Prostate gland (tissue), 2 donors: ENCODE results near the gene INTU. TPM values are rescaled to one million over a fixed set of nuclear protein-coding genes. Genes with fewer than 3 reads are reported as not detected.

Source experiments
- DNase-seq: peaks from one replicate; pipeline ENCODE4 v3.0.0-alpha.2; 2019; ENCODE audit warnings: low spot score
- H3K27ac ChIP-seq, 2 donors: fragments of 200-600 bp; sonication (generic); 2 replicates each; pipeline ENCODE4 v1.5.1; 2017 to 2019
- H3K27me3 ChIP-seq: fragments of 200-600 bp; sonication (generic); replicated peaks from 2 replicates; pipeline ENCODE4 v1.5.1; 2019; ENCODE audit not compliant: insufficient read depth
- H3K36me3 ChIP-seq, 2 donors: fragments of 200-600 bp; sonication (generic); 1 replicate in 1 of 2; 2 replicates in 1 of 2; pipeline versions ENCODE4 v1.5.1 to v1.8.1; 2017 to 2019
- H3K4me1 ChIP-seq: fragments of 200-600 bp; sonication (generic); replicated peaks from 2 replicates; pipeline ENCODE4 v1.5.1; 2019
- H3K4me3 ChIP-seq, 2 donors: fragments of 200-600 bp; sonication (generic); 2 replicates each; pipeline ENCODE4 v1.5.1; 2017 to 2019
- H3K9me3 ChIP-seq: fragments of 200-600 bp; sonication (generic); 2 replicates; pipeline ENCODE4 v1.5.1; 2017
- CTCF ChIP-seq, 4 experiments: fragments of 200-600 bp in 2 of 4; fragments of 450-650 bp in 2 of 4; sonication (generic) in 2 of 4; IDR thresholded peaks; 1 replicate in 3 of 4; 2 replicates in 1 of 4; pipeline ENCODE4 v1.5.1; 2016 to 2019; ENCODE audit warnings: antibody characterized with exemption in 4 of 4, mild to moderate bottlenecking in 2 of 4, moderate library complexity in 2 of 4
- POLR2A ChIP-seq: fragments of 450-650 bp; IDR thresholded peaks from one replicate; pipeline ENCODE4 v1.6.1; 2016; ENCODE audit warnings: antibody characterized with exemption, mild to moderate bottlenecking
- POLR2AphosphoS5 ChIP-seq: sonication (generic); formaldehyde crosslinking; IDR thresholded peaks from one replicate; pipeline ENCODE4 v1.6.1; 2017; ENCODE audit warnings: antibody characterized with exemption
- WGBS: methylation state at CpG from one replicate; pipeline ENCODE4 v1.1.5; 2018; 5-methylcytosine and 5-hydroxymethylcytosine counted together
- intact Hi-C: fragments of 100-400 bp; cut with DNase I; formaldehyde crosslinking; loops from one replicate; pipeline ENCODE4 v1.14.2; 2022
- total RNA-seq, 2 donors: library from RNA; depleted of rRNA; stranded (reverse); fragments of >200 nt; gene quantifications; one replicate each; pipeline ENCODE4 v1.1.0, GENCODE V29; 2016

INTU gene
- total RNA-seq, 2 donors from 2014 or later: 6.1 to 13.9 TPM

- H3K9me3 ChIP-seq: no peaks in the 10 kb centered on the region
- intact Hi-C loops: no loop called here
- DNase-seq: no peak
- H3K27me3 ChIP-seq: no peaks in the 10 kb centered on the region
- no peak for TF ChIP-seq CTCF (IDR thresholded peaks at IDR 0.05)
- no peak for TF ChIP-seq POLR2A
- TF ChIP-seq POLR2AphosphoS5: no peak
- no peaks in the 10 kb centered on the region for H3K36me3 ChIP-seq
- H3K27ac ChIP-seq: no peak overlapping the region
- H3K4me1 ChIP-seq: no peaks in the 10 kb centered on the region
- WGBS: 96% methylated on average over 1 of the region's 1 CpG
- H3K4me3 ChIP-seq: no peak overlapping the region
Observed at GRCh38 chr4:127601029-127601428, 31.7 kb upstream of the INTU start.

GRCh38 chr4:127604949-127605709 is 27.6 kb upstream of the INTU start:
- DNase-seq: no peak
- no peaks in the 10 kb centered on the region for H3K27me3 ChIP-seq
- no peaks in the 10 kb centered on the region for H3K36me3 ChIP-seq
- no peaks in the 10 kb centered on the region for H3K9me3 ChIP-seq
- H3K4me1 ChIP-seq: no peaks in the 10 kb centered on the region
- intact Hi-C loops: loop anchor here (1.0 kb wide), 1 partner anchor 127 kb away; no protein-coding TSS in a partner anchor
- H3K27ac ChIP-seq: no peak overlapping the region
- whole genome bisulfite sequencing: 8% methylated on average over 6 of the region's 6 CpGs
- TF ChIP-seq CTCF (IDR thresholded peaks at IDR 0.05): peak; percentile 47 to 75 (median 56)
- no peak for TF ChIP-seq POLR2A
- no peak for TF ChIP-seq POLR2AphosphoS5
- no peak overlapping the region for H3K4me3 ChIP-seq

GRCh38 chr4:127606823-127607222 is 25.9 kb upstream of the INTU start:
- no peak overlapping the region for H3K4me3 ChIP-seq
- TF ChIP-seq POLR2AphosphoS5 (no peak), POLR2A (no peak), CTCF (IDR thresholded peaks at IDR 0.05) (no peak)
- intact Hi-C loops: no loop called here
- no peaks in the 10 kb centered on the region for H3K36me3 ChIP-seq
- H3K27me3 ChIP-seq: no peaks in the 10 kb centered on the region
- no peaks in the 10 kb centered on the region for H3K4me1 ChIP-seq
- no peaks in the 10 kb centered on the region for H3K9me3 ChIP-seq
- DNase-seq: no peak
- H3K27ac ChIP-seq: no peak overlapping the region

GRCh38 chr4:127609484-127609883 is 23.3 kb upstream of the INTU start:
- no peaks in the 10 kb centered on the region for H3K27me3 ChIP-seq
- H3K9me3 ChIP-seq: no peaks in the 10 kb centered on the region
- H3K36me3 ChIP-seq: no peaks in the 10 kb centered on the region
- no peak for TF ChIP-seq CTCF (IDR thresholded peaks at IDR 0.05)
- TF ChIP-seq POLR2A: no peak
- TF ChIP-seq POLR2AphosphoS5: no peak
- intact Hi-C loops: no loop called here
- 74% methylated on average over 5 of the region's 5 CpGs for WGBS
- H3K4me3 ChIP-seq: no peak overlapping the region
- no peak for DNase-seq
- H3K27ac ChIP-seq: no peak overlapping the region
- no peaks in the 10 kb centered on the region for H3K4me1 ChIP-seq

- Histone ChIP-seq H3K4me1 (no peaks in the 10 kb centered on the region), H3K36me3 (no peaks in the 10 kb centered on the region), H3K27ac (no peak overlapping the region), H3K9me3 (no peaks in the 10 kb centered on the region), H3K4me3 (no peak overlapping the region), H3K27me3 (no peaks in the 10 kb centered on the region)
- DNase-seq: no peak
- intact Hi-C loops: no loop called here
- WGBS: 90% methylated on average over 3 of the region's 3 CpGs
- TF ChIP-seq CTCF (IDR thresholded peaks at IDR 0.05): no peak
Observed at GRCh38 chr4:127610488-127610887, 22.3 kb upstream of the INTU start.
